HepG2 (cell line): ENCODE results near the gene DNTTIP2.

Experiments used
- CEBPB ChIP-seq: IDR thresholded peaks from 2 replicates; pipeline ENCODE4 v1.6.1; 2011; ENCODE audit warnings: low read depth, low read length, improper control_type of control experiment, borderline replicate concordance
- EZH2 ChIP-seq: conservative IDR thresholded peaks from 2 replicates; pipeline ENCODE4 v1.6.1; 2012; ENCODE audit warnings: mild to moderate bottlenecking, low read depth, low read length, moderate library complexity
- GPN1 ChIP-seq: sonication (generic); formaldehyde crosslinking; IDR thresholded peaks from 2 replicates; pipeline ENCODE4 v1.5.1; 2020; ENCODE audit warnings: missing genetic modification reagents, borderline replicate concordance
- KLF11 ChIP-seq: IDR thresholded peaks from 2 replicates; pipeline ENCODE4 v1.6.1; 2016; ENCODE audit warnings: missing compliant biosample characterization
- POLR2AphosphoS5 ChIP-seq: IDR thresholded peaks from 2 replicates; pipeline ENCODE4 v1.6.1; 2012; ENCODE audit warnings: low read depth, low read length
- ZNF768 ChIP-seq: sonication (generic); formaldehyde crosslinking; IDR thresholded peaks from 2 replicates; pipeline ENCODE4 v1.4.0; 2020; ENCODE audit warnings: missing genetic modification reagents
- TF ChIP-seq, protein P1 (sequence below), 2 experiments: sonication (generic) in 1 of 2; formaldehyde crosslinking in 1 of 2; IDR thresholded peaks; 2 replicates each; pipeline versions ENCODE4 v1.4.0 to v1.6.1; 2016 to 2020; ENCODE audit warnings: borderline replicate concordance in 1 of 2, low read depth in 1 of 2, mild to moderate bottlenecking in 1 of 2, missing genetic modification reagents in 1 of 2
- TF ChIP-seq, protein P2 (sequence below): sonication (generic); formaldehyde crosslinking; IDR thresholded peaks from 2 replicates; pipeline ENCODE4 v1.4.0; 2020; ENCODE audit warnings: missing genetic modification reagents
- TF ChIP-seq, protein P3 (sequence below): sonication (generic); formaldehyde crosslinking; IDR thresholded peaks from 2 replicates; pipeline ENCODE4 v1.9.0; 2022; ENCODE audit warnings: low read depth, missing genetic modification reagents

DNA sequence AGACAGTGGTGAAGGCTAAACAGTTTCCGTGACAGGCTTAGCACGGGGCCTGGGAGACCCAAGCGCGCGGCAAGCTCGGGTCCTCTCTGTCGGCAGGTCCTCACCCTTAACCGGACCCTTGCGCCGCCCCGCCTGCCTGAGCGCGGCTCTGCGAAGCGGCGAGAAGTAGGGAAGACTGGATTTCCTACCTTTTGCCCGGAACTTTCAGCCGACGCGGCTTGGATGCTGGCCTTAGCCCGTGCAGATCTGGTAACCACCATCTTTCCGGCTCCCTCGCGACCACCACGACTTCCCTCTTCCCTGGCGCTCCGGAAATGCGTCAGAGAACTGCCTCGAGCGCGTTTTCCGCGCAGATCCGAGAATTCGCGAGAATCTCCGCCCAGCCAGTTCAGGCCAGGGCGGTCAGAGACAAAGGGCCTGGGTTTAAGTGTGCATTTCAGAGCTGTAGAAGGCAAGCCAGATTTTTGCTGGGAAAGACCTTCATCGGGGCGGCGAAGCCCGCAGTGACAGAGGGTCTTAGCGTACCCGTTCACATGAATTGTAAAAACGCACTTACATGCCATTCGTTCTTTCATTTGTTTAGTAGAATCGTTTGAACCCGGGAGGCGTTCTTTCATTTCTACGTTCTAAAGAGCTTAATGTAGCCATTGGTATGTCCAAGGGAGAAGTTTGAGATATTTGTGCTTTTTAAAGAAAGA, at the start of gene DNTTIP2:
- TF ChIP-seq EZH2 = no peak
- no peak; the same call in 1 of the 2 replicates for TF ChIP-seq GPN1 (CRISPR knock-in tag)
- TF ChIP-seq ZNF768 (CRISPR knock-in tag) = no peak; the same call in 1 of the 2 replicates
- TF ChIP-seq, protein P1, sequence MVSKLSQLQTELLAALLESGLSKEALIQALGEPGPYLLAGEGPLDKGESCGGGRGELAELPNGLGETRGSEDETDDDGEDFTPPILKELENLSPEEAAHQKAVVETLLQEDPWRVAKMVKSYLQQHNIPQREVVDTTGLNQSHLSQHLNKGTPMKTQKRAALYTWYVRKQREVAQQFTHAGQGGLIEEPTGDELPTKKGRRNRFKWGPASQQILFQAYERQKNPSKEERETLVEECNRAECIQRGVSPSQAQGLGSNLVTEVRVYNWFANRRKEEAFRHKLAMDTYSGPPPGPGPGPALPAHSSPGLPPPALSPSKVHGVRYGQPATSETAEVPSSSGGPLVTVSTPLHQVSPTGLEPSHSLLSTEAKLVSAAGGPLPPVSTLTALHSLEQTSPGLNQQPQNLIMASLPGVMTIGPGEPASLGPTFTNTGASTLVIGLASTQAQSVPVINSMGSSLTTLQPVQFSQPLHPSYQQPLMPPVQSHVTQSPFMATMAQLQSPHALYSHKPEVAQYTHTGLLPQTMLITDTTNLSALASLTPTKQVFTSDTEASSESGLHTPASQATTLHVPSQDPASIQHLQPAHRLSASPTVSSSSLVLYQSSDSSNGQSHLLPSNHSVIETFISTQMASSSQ (IDR thresholded peaks at IDR 0.05; ENCODE audit: low read depth) = no peak
- TF ChIP-seq, protein P1 (CRISPR knock-in tag; IDR thresholded peaks at IDR 0.05; ENCODE audit: borderline replicate concordance) = peak; percentile 72; the same call in 1 of the 2 replicates
- TF ChIP-seq, protein P2, sequence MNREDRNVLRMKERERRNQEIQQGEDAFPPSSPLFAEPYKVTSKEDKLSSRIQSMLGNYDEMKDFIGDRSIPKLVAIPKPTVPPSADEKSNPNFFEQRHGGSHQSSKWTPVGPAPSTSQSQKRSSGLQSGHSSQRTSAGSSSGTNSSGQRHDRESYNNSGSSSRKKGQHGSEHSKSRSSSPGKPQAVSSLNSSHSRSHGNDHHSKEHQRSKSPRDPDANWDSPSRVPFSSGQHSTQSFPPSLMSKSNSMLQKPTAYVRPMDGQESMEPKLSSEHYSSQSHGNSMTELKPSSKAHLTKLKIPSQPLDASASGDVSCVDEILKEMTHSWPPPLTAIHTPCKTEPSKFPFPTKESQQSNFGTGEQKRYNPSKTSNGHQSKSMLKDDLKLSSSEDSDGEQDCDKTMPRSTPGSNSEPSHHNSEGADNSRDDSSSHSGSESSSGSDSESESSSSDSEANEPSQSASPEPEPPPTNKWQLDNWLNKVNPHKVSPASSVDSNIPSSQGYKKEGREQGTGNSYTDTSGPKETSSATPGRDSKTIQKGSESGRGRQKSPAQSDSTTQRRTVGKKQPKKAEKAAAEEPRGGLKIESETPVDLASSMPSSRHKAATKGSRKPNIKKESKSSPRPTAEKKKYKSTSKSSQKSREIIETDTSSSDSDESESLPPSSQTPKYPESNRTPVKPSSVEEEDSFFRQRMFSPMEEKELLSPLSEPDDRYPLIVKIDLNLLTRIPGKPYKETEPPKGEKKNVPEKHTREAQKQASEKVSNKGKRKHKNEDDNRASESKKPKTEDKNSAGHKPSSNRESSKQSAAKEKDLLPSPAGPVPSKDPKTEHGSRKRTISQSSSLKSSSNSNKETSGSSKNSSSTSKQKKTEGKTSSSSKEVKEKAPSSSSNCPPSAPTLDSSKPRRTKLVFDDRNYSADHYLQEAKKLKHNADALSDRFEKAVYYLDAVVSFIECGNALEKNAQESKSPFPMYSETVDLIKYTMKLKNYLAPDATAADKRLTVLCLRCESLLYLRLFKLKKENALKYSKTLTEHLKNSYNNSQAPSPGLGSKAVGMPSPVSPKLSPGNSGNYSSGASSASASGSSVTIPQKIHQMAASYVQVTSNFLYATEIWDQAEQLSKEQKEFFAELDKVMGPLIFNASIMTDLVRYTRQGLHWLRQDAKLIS (CRISPR knock-in tag) = no peak
- no peak for TF ChIP-seq CEBPB
- peak; percentile 99 for TF ChIP-seq POLR2AphosphoS5
- TF ChIP-seq, protein P3, sequence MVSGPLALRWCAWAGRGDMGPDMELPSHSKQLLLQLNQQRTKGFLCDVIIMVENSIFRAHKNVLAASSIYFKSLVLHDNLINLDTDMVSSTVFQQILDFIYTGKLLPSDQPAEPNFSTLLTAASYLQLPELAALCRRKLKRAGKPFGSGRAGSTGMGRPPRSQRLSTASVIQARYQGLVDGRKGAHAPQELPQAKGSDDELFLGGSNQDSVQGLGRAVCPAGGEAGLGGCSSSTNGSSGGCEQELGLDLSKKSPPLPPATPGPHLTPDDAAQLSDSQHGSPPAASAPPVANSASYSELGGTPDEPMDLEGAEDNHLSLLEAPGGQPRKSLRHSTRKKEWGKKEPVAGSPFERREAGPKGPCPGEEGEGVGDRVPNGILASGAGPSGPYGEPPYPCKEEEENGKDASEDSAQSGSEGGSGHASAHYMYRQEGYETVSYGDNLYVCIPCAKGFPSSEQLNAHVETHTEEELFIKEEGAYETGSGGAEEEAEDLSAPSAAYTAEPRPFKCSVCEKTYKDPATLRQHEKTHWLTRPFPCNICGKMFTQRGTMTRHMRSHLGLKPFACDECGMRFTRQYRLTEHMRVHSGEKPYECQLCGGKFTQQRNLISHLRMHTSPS (CRISPR knock-in tag) = no peak
- no peak; the same call in 1 of the 2 replicates for TF ChIP-seq KLF11 (CRISPR knock-in tag)
